Ovary (tissue), 9 donors: ENCODE results near the gene ANXA9. TPM values are rescaled to one million over a fixed set of nuclear protein-coding genes. Genes with fewer than 3 reads are reported as not detected.

Experiments used
- DNase-seq, 5 donors: peaks; one replicate each; pipeline ENCODE4 v3.0.0-alpha.2; 2019 to 2020
- H3K27ac ChIP-seq, 2 donors: fragments of 200-600 bp; one replicate each; pipeline versions ENCODE4 v1.5.1 to v1.8.0; 2019 to 2022
- H3K27me3 ChIP-seq: fragments of 200-600 bp; one replicate; pipeline ENCODE4 v1.8.0; 2022
- H3K36me3 ChIP-seq: fragments of 200-600 bp; sonication (generic); one replicate; pipeline ENCODE4 v1.5.1; 2019
- H3K4me1 ChIP-seq: one replicate; pipeline ENCODE4 v1.8.1; 2013; ENCODE audit warnings: mild to moderate bottlenecking, moderate library complexity; ENCODE audit not compliant: insufficient read depth
- H3K4me3 ChIP-seq: fragments of 200-600 bp; sonication (generic); one replicate; pipeline ENCODE4 v1.5.1; 2017
- H3K9me3 ChIP-seq, 2 donors: fragments of 200-600 bp in 1 of 2; sonication (generic) in 1 of 2; one replicate each; pipeline versions ENCODE4 v1.5.1 to v1.8.1; 2013 to 2019; ENCODE audit warnings: mild to moderate bottlenecking in 1 of 2, moderate library complexity in 1 of 2
- CTCF ChIP-seq, 3 donors: fragments of 450-650 bp in 2 of 3; fragments of 200-600 bp in 1 of 3; IDR thresholded peaks; one replicate each; pipeline versions ENCODE4 v1.5.1 to v1.8.0; 2016 to 2022; ENCODE audit warnings: antibody characterized with exemption in 3 of 3, mild to moderate bottlenecking in 1 of 3
- EP300 ChIP-seq: sonication (generic); formaldehyde crosslinking; IDR thresholded peaks from one replicate; pipeline ENCODE4 v1.6.1; 2017; ENCODE audit warnings: antibody characterized with exemption
- POLR2A ChIP-seq: fragments of 450-650 bp; IDR thresholded peaks from one replicate; pipeline ENCODE4 v1.6.1; 2017; ENCODE audit warnings: antibody characterized with exemption, mild to moderate bottlenecking, moderate library complexity
- WGBS, 3 donors: extraction: QIAGEN DNeasy Blood & Tissue Kit in 1 of 3; methylation state at CpG; one replicate each; pipeline versions ENCODE4 v1.1.5 to v1.1.7; 2013 to 2017; 5-methylcytosine and 5-hydroxymethylcytosine counted together
- intact Hi-C, 4 donors: fragments of 100-400 bp; cut with DNase I; formaldehyde crosslinking; loops; one replicate each; pipeline versions ENCODE4 v1.11.0 to v1.15.1; 2022 to 2023
- polyA plus RNA-seq, 2 donors: library from polyadenylated mRNA; stranded (reverse); fragments of 200-250 nt in 1 of 2; fragments of 350-450 nt in 1 of 2; fragmentation: Illumina TruSeq in 1 of 2; extraction: RNeasy Lipid Tissue Mini Kit (QIAGEN cat#74804) in 1 of 2; gene quantifications; one replicate each; pipeline ENCODE4 v1.2.3, GENCODE V29; 2013 to 2014
- total RNA-seq, 7 donors: library from RNA; depleted of rRNA in 2 of 7; stranded (reverse); fragments of >200 nt in 2 of 7; fragmentation: NEBNext Ultra II Directional in 3 of 7; extraction: Animal tissue kit (Norgen Biotek cat#: 25700) in 3 of 7; gene quantifications; one replicate each; pipeline versions ENCODE4 v1.1.0 to v1.2.4, GENCODE V29; 2016 to 2023
- donor health status: DM: no; HTN: no; CAD: no; lungs with moderate emphysema.
- donor health status: DM: no; HTN: no; CAD: no.
- donor health status: Bipolar disorder and iron deficiency.
- donor health status: DM: yes; HTN: yes; CAD: no.
- donor health status: DM: no; HTN: no; CAD: no.
- donor health status: DM: yes; HTN: yes; CAD: no.

Gene ANXA9
- total and polyA plus RNA-seq, 9 donors: 0.24 to 6.9 (median 0.79) TPM

- Histone ChIP-seq H3K36me3 (no peaks in the 10 kb centered on the region), H3K27me3 (no peaks in the 10 kb centered on the region), H3K27ac (no peak overlapping the region), H3K9me3 (no peaks in the 10 kb centered on the region), H3K4me1 (peaks cover 10% of the 10 kb centered on the region), H3K4me3 (no peak overlapping the region)
- TF ChIP-seq POLR2A (no peak), CTCF (IDR thresholded peaks at IDR 0.05) (no peak), EP300 (no peak)
- DNase-seq: no peak
- 94 to 100% (median 96%) methylated on average over 3 of the region's 3 CpGs for WGBS, 3 donors
- intact Hi-C loops: no loop called here
Observed at GRCh38 chr1:151000408-151000807, 18.3 kb downstream of the ANXA9 start.

- no peak overlapping the region for H3K4me3 ChIP-seq
- no peaks in the 10 kb centered on the region for H3K27me3 ChIP-seq
- WGBS, 3 donors: 68 to 80% (median 73%) methylated on average over 4 of the region's 4 CpGs
- peaks cover 9% of the 10 kb centered on the region for H3K4me1 ChIP-seq
- TF ChIP-seq CTCF (IDR thresholded peaks at IDR 0.05): no peak
- TF ChIP-seq POLR2A: no peak
- no peak for TF ChIP-seq EP300
- H3K27ac ChIP-seq: no peak overlapping the region
- intact Hi-C loops: no loop called here
- no peaks in the 10 kb centered on the region for H3K9me3 ChIP-seq
- DNase-seq: no peak
- no peaks in the 10 kb centered on the region for H3K36me3 ChIP-seq
Observed at GRCh38 chr1:151001602-151002001, 19.5 kb downstream of the ANXA9 start.

GRCh38 chr1:151002051-151002450 lies 20.0 kb downstream of the ANXA9 start:
- Histone ChIP-seq H3K9me3 (no peaks in the 10 kb centered on the region), H3K4me1 (peaks cover 9% of the 10 kb centered on the region), H3K36me3 (no peaks in the 10 kb centered on the region), H3K27ac (no peak overlapping the region), H3K4me3 (no peak overlapping the region), H3K27me3 (no peaks in the 10 kb centered on the region)
- 66 to 76% (median 72%) methylated on average over 3 of the region's 3 CpGs for WGBS, 3 donors
- intact Hi-C loops: no loop called here
- TF ChIP-seq EP300: no peak
- TF ChIP-seq POLR2A: no peak
- TF ChIP-seq CTCF (IDR thresholded peaks at IDR 0.05): no peak
- DNase-seq: no peak

- Histone ChIP-seq H3K9me3 (no peaks in the 10 kb centered on the region), H3K27ac (no peak overlapping the region), H3K27me3 (no peaks in the 10 kb centered on the region), H3K4me1 (peaks cover 9% of the 10 kb centered on the region), H3K36me3 (no peaks in the 10 kb centered on the region), H3K4me3 (no peak overlapping the region)
- no peak for TF ChIP-seq EP300
- TF ChIP-seq POLR2A: no peak
- TF ChIP-seq CTCF (IDR thresholded peaks at IDR 0.05): no peak
- DNase-seq: no peak
- 28 to 41% (median 34%) methylated on average over 2 of the region's 2 CpGs for WGBS, 3 donors
- intact Hi-C loops: no loop called here
Observed at GRCh38 chr1:151002611-151003010, 20.5 kb downstream of the ANXA9 start.

GRCh38 chr1:151003180-151003579 lies 21.1 kb downstream of the ANXA9 start:
- no peak overlapping the region for H3K27ac ChIP-seq

More at GRCh38 chr1:151003180-151003579, 21.1 kb downstream of the ANXA9 start:
- H3K9me3 ChIP-seq: no peaks in the 10 kb centered on the region
- intact Hi-C loops: no loop called here
- H3K27me3 ChIP-seq: no peaks in the 10 kb centered on the region
- no peaks in the 10 kb centered on the region for H3K36me3 ChIP-seq
- no peak for TF ChIP-seq EP300
- no peak for TF ChIP-seq POLR2A
- TF ChIP-seq CTCF (IDR thresholded peaks at IDR 0.05): no peak
- no peak overlapping the region for H3K4me3 ChIP-seq
- H3K4me1 ChIP-seq: peaks cover 9% of the 10 kb centered on the region
- no peak for DNase-seq
